Gastroesophageal sphincter (tissue), 3 donors: ENCODE results near the gene FBXL13.

Experiments
- CTCF ChIP-seq, 4 experiments: fragments of 200-600 bp in 2 of 4; fragments of 450-650 bp in 2 of 4; sonication (generic) in 1 of 4; IDR thresholded peaks; one replicate each; pipeline ENCODE4 v1.5.1; 2017 to 2019; ENCODE audit warnings: antibody characterized with exemption in 4 of 4, mild to moderate bottlenecking in 2 of 4, moderate library complexity in 2 of 4
- EP300 ChIP-seq: sonication (generic); formaldehyde crosslinking; IDR thresholded peaks from one replicate; pipeline ENCODE4 v1.6.1; 2017; ENCODE audit warnings: antibody characterized with exemption, mild to moderate bottlenecking
- POLR2A ChIP-seq, 2 donors: fragments of 450-650 bp; IDR thresholded peaks; one replicate each; pipeline ENCODE4 v1.6.1; 2017; ENCODE audit warnings: antibody characterized with exemption in 2 of 2, mild to moderate bottlenecking in 2 of 2, moderate library complexity in 1 of 2

GRCh38 chr7:103071000-103071399 is 3.6 kb downstream of the FBXL13 start:
- no peak for TF ChIP-seq EP300
- no peak for TF ChIP-seq CTCF (IDR thresholded peaks at IDR 0.05)
- TF ChIP-seq POLR2A (IDR thresholded peaks at IDR 0.05), result no peak
